Right lung (tissue), 5 donors: ENCODE measurements around the gene TSEN54. TPM values are rescaled to one million over a fixed set of nuclear protein-coding genes. Genes with fewer than 3 reads are reported as not detected.
A peak's percentile ranks its signal among the peaks of the same experiment; 100 is the strongest.
"Not testable (repeated sequence)": the region's sequence is repeated elsewhere in the genome, so short reads cannot be mapped to it uniquely, and the experiment has no call there.

Source experiments
- DNase-seq, 2 donors: peaks; one replicate each; pipeline ENCODE4 v3.0.0-alpha.2; 2013
- polyA plus RNA-seq, 5 donors: library from polyadenylated mRNA; unstranded; fragments of 120-200 nt; gene quantifications; one replicate each; pipeline versions ENCODE4 v1.2.1 to v1.2.3, GENCODE V29; 2013; ENCODE audit warnings: inconsistent platforms in 1 of 5, low replicate concordance in 1 of 5; ENCODE audit not compliant: insufficient read length in 5 of 5, insufficient read depth in 1 of 5

TSEN54 gene
- polyA plus RNA-seq, 5 donors = 33.2 to 47.2 (median 44.3) TPM

GRCh38 chr17:75517297-75517865, 1.1 kb downstream of the TSEN54 start:
- DNase-seq = no peak

GRCh38 chr17:75518201-75518600, 1.9 kb downstream of the TSEN54 start:
- no peak for DNase-seq

DNA sequence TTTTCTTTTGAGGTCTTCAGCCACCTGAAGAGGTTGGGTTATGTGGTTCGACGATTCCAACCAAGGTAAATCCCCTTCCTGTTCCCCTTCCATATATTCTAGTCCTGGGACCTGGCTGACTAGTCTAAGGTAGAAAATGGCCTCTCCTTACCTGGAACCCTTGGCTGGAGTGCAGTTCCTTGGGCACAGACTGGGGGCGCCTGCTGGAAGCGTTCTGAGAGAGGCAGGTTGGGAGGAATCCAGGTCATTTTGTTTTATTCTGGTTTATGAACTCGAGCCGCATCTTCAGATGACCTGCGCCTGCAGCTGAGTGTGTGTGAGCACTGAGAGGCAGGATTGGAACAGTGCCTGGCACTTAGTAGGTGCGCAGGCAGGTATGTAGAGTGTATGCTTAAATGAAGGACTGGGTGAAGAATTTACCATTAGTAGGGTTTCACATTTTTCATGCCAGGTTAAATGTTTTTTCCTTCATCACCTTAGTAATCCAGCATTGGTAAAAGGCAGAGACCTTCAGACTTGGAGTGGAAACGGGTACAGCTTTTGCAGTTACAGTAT, 2.7 kb downstream of the TSEN54 start:
- DNase-seq = no peak

- not testable (repeated sequence) for DNase-seq
Observed at GRCh38 chr17:75520413-75520812, 4.1 kb downstream of the TSEN54 start.

- DNase-seq = no peak
Observed at GRCh38 chr17:75521290-75521689, 5.0 kb downstream of the TSEN54 start.

DNA sequence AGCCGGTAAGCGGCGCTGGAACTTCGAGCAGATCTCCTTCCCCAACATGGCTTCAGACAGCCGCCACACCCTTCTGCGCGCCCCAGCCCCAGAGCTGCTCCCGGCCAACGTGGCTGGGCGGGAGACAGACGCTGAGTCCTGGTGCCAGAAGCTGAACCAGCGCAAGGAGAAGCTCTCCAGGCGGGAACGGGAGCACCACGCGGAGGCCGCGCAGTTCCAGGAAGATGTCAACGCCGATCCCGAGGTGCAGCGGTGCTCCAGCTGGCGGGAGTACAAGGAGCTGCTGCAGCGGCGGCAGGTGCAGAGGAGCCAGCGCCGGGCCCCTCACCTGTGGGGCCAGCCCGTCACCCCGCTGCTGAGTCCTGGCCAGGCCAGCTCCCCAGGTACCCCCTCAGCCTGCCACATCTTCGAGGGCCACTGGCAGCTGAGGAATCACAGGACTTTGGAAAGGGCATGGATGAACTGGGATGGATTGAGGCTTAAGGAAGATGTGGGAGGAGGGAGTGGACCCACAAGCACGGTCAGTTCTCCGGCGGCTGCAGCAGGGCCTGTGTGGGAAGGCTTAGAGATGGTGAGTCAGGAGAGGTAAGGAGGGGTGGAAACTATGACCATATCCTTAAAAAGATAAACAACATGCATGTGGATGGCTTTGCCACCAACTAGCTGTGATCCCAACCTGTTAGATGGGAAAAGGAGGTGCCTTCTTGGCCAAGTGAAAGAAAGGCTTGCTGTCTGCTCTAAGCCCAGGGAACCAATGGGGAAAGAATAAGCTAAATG, 5.8 kb downstream of the TSEN54 start:
- DNase-seq = no peak

- no peak for DNase-seq
Observed at GRCh38 chr17:75523647-75524046, 7.3 kb downstream of the TSEN54 start.

DNA sequence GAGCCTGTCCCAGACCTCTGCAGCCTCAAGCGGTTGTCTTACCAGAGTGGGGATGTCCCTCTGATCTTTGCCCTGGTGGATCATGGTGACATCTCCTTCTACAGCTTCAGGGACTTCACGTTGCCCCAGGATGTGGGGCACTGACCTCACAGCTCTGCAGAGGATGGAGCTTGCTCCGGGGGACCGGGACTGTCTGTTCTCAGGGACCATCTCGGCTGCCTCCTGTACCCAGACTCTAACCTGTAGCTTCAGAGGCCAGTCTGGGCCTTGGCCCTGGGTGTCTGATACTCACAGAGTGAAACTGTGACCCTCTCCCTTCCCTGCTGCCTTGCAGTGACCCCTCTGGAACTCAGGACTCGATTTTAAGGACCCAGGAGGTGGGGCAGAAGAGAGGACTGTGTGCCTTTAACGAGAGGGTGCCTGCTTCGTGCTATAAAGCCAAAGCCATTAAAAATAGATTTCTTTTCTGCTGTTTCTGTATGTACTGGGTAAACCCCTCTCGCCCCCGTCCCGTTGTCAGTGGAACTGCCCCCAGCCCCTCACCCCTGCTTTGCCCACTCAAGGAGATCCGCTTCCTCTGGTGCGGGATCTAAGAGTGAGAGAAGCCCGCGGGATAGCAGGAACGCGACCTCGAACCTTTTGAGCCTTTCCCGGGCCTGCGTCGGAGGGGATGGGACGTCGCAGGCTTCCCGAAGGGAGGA, 8.1 kb downstream of the TSEN54 start:
- DNase-seq = no peak

- peak; percentile 75 to 80 for DNase-seq
Observed at GRCh38 chr17:75524970-75525805, 8.9 kb downstream of the TSEN54 start, which contains the start of gene LLGL2. TSS of gene LLGL2 (plus strand) at chr17:75525697. CDS start at chr17:75543427, 17,730 bp downstream.

DNA sequence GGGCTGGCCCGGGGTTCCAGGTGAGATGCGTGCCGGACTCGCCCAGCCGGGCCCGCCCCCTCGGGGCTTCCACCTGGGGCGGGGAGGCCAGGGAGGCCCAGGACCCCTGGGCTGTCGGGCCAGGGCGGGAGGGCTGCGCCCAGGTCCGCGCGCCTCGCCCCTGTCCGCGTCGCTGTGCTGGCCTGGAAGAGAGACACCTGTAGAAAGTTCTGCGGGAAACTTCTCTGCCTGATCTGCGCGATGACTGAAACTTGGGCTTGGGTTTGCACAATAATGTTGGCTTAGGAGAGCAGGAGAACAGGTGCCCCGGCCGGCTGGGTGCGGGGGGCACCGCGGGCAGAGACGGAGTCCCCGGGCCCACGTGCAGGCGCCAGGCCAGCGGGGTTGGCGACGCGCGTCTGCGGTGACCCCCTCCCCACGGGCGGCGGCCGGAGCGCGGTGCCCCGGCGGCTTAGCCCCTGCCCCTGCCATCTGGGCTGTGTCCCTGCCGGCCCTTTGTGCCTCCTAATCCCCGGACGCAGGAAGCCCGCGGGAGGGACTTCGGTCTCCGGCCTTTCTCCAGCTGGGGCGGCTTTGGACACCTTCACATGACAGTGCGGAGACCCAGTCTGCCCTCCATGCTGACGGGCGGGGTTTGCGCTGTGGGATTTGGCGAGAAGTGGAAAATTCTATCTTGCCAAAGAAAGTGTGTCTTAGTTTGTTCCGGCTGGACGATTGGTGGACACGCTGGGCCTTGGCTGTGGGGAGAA, 9.7 kb downstream of the TSEN54 start:
- no peak for DNase-seq

- DNase-seq = no peak
Observed at GRCh38 chr17:75526555-75527270, 10.4 kb downstream of the TSEN54 start.

GRCh38 chr17:75530837-75531720, 14.8 kb downstream of the TSEN54 start:
- no peak for DNase-seq

GRCh38 chr17:75531721-75532072, 15.4 kb downstream of the TSEN54 start:
- no peak for DNase-seq

GRCh38 chr17:75535119-75535537, 18.8 kb downstream of the TSEN54 start:
- no peak for DNase-seq

- no peak for DNase-seq
Observed at GRCh38 chr17:75535871-75536270, 19.5 kb downstream of the TSEN54 start.

DNA sequence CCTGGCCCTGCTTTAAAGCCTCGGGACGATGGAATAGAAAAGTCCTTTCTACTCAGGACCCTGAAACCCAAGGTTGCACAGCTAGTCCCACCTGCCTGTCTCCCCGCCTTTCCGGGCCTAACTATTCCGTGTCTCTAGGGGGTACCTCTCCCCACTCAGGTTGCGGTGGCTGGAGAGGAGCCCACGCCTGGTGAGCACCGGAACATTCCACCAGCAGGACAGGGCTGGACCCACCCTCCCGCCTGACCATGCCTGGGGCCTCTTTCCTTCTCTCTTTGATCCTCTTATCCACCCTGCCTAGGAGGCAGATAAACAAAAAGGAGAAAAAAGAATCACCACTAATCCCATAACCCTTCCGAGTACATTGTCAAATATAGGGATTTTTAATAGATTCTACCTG, 20.0 kb downstream of the TSEN54 start:
- no peak for DNase-seq

- DNase-seq = no peak
Observed at GRCh38 chr17:75539967-75540729, 23.8 kb downstream of the TSEN54 start.

GRCh38 chr17:75540923-75541503, 24.7 kb downstream of the TSEN54 start:
- DNase-seq = no peak
